ENCODE data around the gene BNIP5.

Gene BNIP5, protein sequence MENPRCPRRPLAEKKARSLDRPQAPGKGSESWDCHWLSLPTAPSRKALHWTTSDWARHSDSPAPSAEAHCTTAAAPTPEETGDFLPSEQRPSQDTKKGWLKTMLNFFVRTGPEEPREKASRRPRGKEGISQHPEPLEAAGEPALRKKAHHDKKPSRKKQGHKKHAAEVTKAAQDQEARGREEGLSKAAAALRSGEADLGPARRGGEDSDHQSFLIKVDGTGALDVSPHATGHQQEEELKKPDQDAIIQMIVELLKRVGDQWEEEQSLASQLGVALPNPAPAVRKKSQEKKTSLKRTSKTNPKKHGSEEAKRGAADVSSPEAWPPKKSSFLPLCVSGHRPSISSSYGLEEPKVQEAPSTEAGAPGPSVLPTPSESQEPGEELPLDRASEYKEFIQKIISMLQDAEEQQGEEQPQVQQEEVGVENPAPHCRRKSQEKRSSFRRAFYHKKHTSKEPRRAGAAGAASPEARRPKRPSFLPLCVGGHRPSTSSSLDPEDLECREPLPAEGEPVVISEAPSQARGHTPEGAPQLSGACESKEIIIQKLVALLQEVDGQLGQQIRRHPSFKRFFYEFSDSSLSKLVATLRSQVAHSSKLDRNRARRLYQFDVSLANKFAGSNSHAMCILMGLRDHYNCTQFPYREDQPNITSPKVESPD

DNA sequence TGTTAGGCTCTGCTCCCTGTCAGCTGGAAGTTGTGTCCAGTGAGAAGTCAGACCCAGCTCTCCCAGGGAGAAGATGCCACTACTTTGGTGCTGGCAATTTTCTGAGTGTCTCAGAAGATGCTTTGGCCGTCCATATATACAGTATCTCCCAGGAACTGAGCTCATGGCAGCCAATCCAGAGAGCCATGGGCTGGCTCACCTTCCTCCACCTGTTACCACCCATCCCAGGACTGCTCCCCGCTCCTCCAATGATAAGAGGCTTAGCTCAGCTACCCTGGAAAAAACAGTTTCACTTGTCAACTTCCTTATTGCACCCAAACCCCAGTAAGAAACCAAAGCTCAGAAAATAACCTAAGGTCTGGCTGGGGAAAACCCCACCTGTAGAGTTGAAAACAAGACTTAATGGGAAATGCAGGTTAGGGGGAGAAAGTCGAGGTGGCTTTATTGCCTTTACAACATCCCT is at the start of gene BNIP5:
Gene BNIP5 (minus strand): TSS at position 110 of the 463 bp plus-strand sequence. CDS start 6,198 bp downstream, outside the sequence.
- DNase-seq (ENCODE audit: low read depth in 2 of 2), result no peak

DNA sequence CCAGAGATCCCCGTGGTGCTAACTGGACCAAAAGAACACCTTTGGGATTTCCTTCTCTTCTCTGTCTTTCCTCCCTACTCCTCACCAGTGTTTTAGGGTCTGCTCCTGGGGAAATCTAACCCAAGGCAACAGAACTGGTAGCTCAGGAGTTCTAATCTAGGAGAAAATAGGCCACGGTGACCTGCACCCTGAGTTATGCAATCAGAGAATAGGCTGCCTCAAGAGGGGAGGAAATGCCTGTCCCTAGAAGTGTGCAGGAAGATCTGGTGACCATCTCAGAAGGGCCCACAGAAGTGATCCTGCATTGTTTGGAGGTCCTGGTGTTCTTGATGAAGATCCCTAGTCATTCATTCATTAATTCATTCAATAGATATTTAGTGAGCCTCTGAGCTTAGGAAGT is 47.4 kb upstream of the BNIP5 start:
- DNase-seq (ENCODE audit: low read depth in 2 of 2), result no peak

DNA sequence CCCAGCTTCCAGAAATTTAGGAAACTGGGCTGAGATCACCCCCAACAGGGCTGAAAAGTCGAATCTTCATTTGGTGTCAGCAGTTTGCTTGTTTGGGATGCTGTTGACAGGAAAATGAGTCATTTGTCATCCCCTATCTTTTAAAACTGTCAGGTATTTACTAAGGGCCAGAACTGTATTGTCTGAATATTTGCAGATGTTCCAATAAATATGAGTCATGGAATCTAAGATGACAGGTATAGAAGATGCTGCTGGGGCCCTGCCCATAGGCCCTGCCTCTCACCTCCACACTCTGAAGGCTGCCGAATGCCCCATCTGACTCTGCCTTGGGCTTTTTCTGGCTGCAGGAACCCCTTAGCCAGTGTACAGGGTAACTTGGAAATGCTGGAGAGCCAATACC is 46.9 kb upstream of the BNIP5 start:
- DNase-seq (ENCODE audit: low read depth in 2 of 2), result no peak

DNA sequence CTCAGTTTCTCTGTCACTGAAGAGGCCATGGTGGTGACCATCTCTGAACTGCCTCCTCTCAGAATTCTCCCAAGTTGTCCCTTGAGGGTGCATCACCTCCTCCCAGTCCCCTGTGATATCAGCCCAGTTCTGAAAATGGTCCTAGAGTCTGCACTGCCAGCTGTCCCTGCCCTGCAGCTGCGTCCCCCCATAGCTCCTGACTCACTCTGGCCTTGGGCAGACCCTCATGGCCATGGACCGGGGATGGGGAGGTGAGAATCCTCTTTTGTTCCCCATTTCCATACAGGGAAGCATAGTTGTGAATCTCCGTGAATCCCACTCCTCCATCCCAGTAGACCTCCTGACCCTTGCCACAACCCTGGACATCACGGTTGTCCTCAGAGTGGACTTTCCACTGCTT is 46.3 kb upstream of the BNIP5 start:
- DNase-seq (ENCODE audit: low read depth in 2 of 2), result no peak

DNA sequence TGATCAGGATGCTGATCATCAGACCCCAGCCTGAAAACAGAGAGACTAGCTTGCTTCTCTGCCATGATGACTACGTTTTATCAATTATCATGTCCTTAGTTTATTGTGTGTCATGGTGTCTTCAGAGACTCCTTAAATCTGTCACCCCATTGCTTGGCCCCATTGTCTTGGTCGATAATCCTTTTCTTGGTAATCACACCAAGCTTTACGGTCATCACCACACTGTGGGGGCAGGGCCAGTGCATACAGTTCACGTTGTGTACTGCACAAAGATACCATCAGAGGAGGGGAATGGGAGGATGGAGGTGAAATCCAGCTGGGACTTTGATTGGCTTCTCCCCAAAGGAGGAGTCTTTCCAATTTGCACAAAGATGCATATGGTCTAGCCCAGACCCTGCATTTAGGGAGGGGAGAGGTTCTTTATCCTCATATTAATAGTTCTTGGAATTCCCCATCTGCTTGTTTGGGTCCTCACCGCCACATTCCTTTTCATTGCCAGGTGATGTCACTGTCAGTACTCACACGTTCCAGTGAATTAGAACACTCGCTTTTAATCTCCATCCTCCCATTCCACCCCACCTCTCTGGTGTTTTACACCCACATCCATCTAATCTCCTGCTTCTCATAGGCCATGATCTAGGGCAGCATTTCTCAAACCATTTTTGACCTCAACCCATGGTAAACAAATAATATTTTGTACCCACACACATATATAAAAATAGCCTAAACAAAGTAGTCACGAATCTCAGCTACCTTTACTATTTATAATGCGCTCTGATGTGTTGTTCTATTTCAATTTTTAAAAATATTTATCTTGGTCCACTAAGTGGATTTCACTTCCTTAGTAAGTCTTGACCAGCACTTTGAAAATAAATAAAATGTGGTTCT is 45.1 kb upstream of the BNIP5 start:
- no peak for DNase-seq (ENCODE audit: low read depth in 2 of 2)

- no peak for DNase-seq (ENCODE audit: low read depth in 2 of 2)
Measured at GRCh38 chr6:36380166-36380565, 43.5 kb upstream of the BNIP5 start.

DNA sequence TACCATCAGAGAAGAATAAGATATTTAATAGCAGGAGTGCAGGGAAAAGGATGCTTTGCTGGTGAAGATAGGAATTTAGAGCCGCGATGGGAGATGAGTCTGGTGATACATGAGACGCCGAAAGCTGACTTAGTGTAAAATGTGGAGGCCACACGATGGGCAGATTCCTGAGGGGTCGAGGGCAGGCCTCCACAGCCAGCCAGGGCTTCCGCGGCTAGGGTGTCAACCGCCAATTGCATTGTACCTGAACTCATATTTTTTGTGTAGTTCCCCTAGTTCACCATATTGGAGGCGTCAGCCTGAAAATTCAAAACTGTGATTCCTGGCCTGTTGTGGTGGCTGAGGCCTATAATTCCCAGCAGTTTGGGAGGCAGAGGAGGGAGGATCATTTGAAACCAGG is 42.2 kb upstream of the BNIP5 start:
- DNase-seq (ENCODE audit: low read depth in 2 of 2), result no peak

- no peak for DNase-seq (ENCODE audit: low read depth in 2 of 2)
Measured at GRCh38 chr6:36378243-36378920, 41.7 kb upstream of the BNIP5 start.

GRCh38 chr6:36377594-36377993 is 40.9 kb upstream of the BNIP5 start:
- DNase-seq (ENCODE audit: low read depth in 2 of 2), result no peak

GRCh38 chr6:36376742-36377141 is 40.1 kb upstream of the BNIP5 start:
- no peak for DNase-seq (ENCODE audit: low read depth in 2 of 2)

- DNase-seq (ENCODE audit: low read depth in 2 of 2), result no peak
Measured at GRCh38 chr6:36376183-36376582, 39.5 kb upstream of the BNIP5 start.

- no peak for DNase-seq (ENCODE audit: low read depth in 2 of 2)
Measured at GRCh38 chr6:36375644-36376155, 39.0 kb upstream of the BNIP5 start.

DNA sequence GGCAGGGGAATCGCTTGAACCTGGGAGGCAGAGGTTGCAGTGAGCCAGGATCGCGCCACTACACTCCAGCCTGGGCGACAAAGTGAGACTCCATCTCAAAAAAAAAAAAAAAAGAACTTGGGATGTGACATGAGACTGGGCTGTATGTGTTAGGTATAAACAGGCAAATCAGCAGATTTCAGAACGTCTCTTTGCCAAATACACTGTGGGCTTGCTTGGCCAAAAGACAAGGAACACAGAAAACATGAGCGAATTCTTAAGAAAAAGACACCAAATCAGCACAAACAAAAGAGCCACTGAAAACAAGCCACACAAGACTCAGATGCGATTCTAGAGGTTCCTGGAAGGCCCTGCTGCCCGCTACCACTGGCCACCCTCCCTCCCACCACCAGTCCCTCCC is 38.3 kb upstream of the BNIP5 start:
- no peak for DNase-seq (ENCODE audit: low read depth in 2 of 2)

GRCh38 chr6:36374194-36374593 is 37.5 kb upstream of the BNIP5 start:
- no peak for DNase-seq (ENCODE audit: low read depth in 2 of 2)

DNA sequence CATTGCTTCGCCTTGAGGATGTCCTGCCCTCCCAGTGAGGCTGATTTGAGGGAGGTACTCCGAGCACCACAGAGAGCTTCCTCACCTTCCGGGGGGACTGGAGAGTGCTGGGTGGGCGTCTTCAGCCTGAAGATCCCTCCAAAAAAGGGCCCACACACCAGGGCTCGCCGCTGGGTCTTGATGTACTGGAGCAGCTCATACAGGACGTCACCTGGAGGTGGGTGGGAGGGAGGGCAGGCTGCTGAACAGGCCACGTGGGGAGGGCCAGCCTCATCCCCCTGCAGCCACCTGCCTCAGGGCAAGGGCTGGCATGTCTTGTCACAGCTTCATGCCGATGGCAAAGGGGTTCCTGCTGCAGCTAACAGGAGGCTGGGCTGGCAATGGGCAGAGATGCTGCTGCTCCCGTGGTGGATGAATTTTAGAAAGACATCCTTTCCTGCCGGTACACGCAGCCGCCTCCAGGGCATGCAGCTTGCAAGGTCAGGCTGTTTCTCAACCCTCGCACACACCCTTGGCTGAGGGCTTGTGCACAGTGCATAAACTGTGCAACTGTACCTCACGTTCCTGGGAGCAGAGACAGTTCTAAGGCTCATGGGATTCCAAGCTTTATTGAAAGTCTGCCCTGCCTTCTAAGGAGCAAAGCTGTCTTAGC is 36.8 kb upstream of the BNIP5 start:
- no peak for DNase-seq (ENCODE audit: low read depth in 2 of 2)

DNA sequence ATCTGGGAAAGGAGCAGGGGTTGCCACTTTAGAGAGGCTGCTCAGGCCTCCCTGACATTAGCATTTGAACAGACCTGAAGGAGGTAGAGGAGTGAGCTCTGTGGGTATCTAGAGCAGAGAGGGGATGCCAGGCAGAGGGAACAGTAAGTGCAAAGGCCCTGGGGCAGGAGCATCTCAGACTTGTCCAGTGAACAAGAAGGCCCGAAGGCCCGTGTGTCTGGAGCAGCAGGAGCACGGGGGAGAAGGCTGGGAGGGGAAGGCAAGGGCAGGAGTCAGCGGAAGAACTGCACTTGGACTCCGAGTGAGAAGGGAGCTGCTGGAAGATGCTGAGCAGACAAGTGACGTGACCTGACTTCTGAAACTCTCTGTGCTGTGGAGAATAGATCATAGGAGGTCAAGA is 35.4 kb upstream of the BNIP5 start:
- DNase-seq (ENCODE audit: low read depth in 2 of 2), result no peak

- DNase-seq (ENCODE audit: low read depth in 2 of 2), result no peak
Measured at GRCh38 chr6:36371211-36371610, 34.5 kb upstream of the BNIP5 start.

DNA sequence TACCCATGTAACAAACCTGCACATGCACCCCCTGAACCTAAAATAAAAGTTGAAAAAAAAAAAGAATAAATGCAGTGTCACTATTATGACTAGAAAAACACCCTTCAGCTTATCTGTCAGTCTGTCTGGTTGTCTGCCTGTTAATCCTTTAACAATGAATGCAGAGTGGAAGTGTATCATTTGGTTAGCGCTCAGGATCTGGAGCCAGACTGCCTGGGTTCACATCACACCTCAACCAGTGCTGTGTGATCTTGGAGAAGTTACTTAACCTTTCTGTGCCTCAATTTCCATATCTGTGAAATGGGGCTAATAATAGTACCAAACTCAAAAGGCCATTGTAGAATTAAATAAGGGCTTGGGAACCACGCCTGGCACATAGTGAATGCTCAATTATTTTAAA is 34.0 kb upstream of the BNIP5 start:
- no peak for DNase-seq (ENCODE audit: low read depth in 2 of 2)

DNA sequence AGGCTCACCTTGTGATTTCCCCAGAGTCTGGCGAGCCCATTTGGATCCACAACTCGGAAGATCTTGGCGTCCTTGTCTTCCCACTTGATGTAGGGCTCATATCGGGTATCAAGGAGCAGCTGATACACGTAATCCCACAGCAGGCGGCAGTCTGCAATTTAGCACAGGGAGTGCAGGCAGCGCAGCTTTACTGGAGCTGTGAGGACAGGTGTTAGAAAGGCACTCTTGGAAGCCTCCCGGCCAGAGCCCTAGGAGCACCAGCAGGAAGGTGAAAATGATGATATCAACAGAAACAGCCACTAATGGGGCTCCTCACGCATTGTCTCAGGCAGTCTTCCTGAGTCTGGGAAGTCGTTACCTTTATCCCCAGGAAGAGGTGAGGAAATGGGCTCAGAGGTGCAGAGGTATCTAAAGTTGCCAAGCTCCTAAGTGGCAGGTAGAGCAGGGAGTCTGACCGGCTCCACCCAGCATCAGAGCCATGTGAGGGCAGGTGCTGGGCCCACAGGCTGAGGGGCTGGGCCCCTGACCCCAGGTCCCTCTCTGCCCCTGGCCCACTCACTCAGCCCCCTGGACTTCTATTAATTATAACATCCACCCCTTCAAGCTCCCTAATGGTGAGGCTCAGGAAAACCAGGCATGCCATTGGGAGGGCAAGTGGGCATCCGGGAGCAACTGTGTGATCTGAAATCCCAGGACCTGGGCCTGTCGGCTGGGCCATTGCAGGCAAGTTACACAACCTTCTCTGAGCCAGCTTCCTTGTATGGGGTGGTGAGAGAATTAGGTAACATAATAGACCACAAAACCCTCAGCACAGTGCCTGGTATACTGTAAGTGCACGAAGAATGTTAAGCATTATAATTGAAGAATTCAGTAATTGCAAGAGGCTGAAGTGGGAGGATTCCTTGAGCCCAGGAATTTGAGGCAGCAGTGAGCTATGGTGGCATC is 32.5 kb upstream of the BNIP5 start:
- peak; percentile 69 to 78 for DNase-seq (ENCODE audit: low read depth in 2 of 2)

GRCh38 chr6:36368421-36368820 is 31.7 kb upstream of the BNIP5 start:
- DNase-seq (ENCODE audit: low read depth in 2 of 2), result no peak

Data from fibroblast of skin of left biceps (primary cell).